ENCODE measurements around the gene OTX2.

DNA sequence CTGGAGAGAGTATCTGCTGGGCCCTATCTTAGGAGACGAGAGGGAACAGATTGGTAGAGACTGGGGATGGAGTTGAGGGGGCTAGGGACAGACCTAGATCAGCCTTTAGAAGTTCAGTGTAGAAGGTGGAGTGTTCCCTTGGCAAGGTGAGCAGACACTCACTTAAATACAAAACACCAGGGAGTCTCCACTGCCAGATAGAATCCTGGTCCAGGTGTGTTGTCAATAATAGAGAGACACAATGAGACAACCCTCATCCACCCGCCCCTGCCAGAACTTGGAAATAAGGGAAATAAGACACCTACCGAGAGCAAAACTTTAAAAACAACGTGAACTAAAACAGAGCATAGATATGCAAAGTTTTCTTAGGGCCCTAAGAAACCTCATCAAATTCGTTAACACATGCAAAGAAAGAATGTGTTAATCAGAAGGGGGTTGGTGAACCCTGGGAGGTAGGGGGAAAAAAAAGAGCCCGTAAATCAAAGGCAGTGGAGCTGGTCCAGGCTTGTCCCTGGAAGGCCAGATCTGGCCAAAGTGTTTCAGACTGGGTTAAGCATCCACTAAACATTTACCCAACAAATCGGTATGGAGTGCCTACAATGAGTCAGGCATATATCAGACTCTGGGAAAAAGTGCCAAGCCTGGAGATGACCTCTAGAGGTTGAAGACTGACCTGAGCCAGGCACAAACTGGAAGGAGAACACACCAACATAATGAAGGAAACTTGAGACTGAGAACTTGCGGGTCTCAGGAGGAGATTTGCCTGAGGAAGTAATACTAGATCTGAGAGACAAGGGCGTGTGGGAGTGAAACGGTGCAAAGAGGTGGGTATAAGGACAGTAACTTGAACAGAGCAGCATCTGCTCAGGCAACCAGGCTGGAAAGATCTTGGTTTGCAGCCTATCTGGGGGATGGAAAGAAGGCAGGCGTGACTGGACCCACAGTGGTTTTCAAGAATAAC, 37.0 kb upstream of the OTX2 start:
- TF ChIP-seq POLR2AphosphoS5 (IDR thresholded peaks at IDR 0.05; ENCODE audit: low read depth, low read length) (no peak), POLR2A (IDR thresholded peaks at IDR 0.05; ENCODE audit: low read depth, low read length) (no peak)
